ENCODE measurements around the gene FAM199X. TPM values are rescaled to one million over a fixed set of nuclear protein-coding genes. Genes with fewer than 3 reads are reported as not detected.

The FAM199X gene
- total and polyA plus RNA-seq, 9 donors, result 9.0 to 25.8 (median 18.5) TPM

- 35 to 41% (median 38%) methylated on average over 2 of the region's 2 CpGs for WGBS, 3 donors
- intact Hi-C loops (cut with DNase I), result no loop called here
- Histone ChIP-seq H3K4me1 (ENCODE audit: insufficient read depth) (no peaks in the 10 kb centered on the region), H3K36me3 (no peaks in the 10 kb centered on the region), H3K27ac (no peak overlapping the region), H3K27me3 (no peaks in the 10 kb centered on the region), H3K4me3 (no peak overlapping the region), H3K9me3 (no peaks in the 10 kb centered on the region)
- TF ChIP-seq EP300 (IDR thresholded peaks at IDR 0.05), result no peak
- TF ChIP-seq POLR2A (IDR thresholded peaks at IDR 0.05), result no peak
- no peak for TF ChIP-seq CTCF (IDR thresholded peaks at IDR 0.05)
- no peak for DNase-seq
These were observed 39.4 kb upstream of the FAM199X start for GRCh38 chrX:104126856-104127255.

- no peak for DNase-seq
- Histone ChIP-seq H3K4me1 (ENCODE audit: insufficient read depth) (no peaks in the 10 kb centered on the region), H3K9me3 (no peaks in the 10 kb centered on the region), H3K36me3 (no peaks in the 10 kb centered on the region), H3K27me3 (no peaks in the 10 kb centered on the region), H3K4me3 (no peak overlapping the region), H3K27ac (no peak overlapping the region)
- 73 to 79% (median 74%) methylated on average over 6 of the region's 6 CpGs for WGBS, 3 donors
- intact Hi-C loops (cut with DNase I), result loop anchor here in 3 of 4 donors (10.0 kb wide), 2 partner anchors 286 to 606 kb away; no protein-coding TSS in a partner anchor
- TF ChIP-seq POLR2A (IDR thresholded peaks at IDR 0.05), result no peak
- no peak for TF ChIP-seq CTCF (IDR thresholded peaks at IDR 0.05)
- TF ChIP-seq EP300 (IDR thresholded peaks at IDR 0.05), result no peak
These were observed 35.4 kb upstream of the FAM199X start for GRCh38 chrX:104130808-104131207.

GRCh38 chrX:104134583-104135261 lies 31.5 kb upstream of the FAM199X start:
- Histone ChIP-seq H3K27me3 (no peaks in the 10 kb centered on the region), H3K36me3 (no peaks in the 10 kb centered on the region), H3K4me1 (ENCODE audit: insufficient read depth) (peaks cover 2% of the 10 kb centered on the region), H3K27ac (no peak overlapping the region), H3K9me3 (no peaks in the 10 kb centered on the region), H3K4me3 (no peak overlapping the region)
- 62 to 65% (median 62%) methylated on average over 5 of the region's 5 CpGs for WGBS, 3 donors
- TF ChIP-seq POLR2A (IDR thresholded peaks at IDR 0.05) (no peak), CTCF (IDR thresholded peaks at IDR 0.05) (no peak), EP300 (IDR thresholded peaks at IDR 0.05) (no peak)
- intact Hi-C loops (cut with DNase I), result loop anchor here in 3 of 4 donors (10.0 kb wide), 2 partner anchors 290 to 610 kb away; no protein-coding TSS in a partner anchor
- no peak for DNase-seq

GRCh38 chrX:104135677-104136076 lies 30.6 kb upstream of the FAM199X start:
- Histone ChIP-seq H3K27ac (no peak overlapping the region), H3K36me3 (no peaks in the 10 kb centered on the region), H3K9me3 (no peaks in the 10 kb centered on the region), H3K4me1 (ENCODE audit: insufficient read depth) (peaks cover 3% of the 10 kb centered on the region), H3K4me3 (no peak overlapping the region), H3K27me3 (no peaks in the 10 kb centered on the region)
- intact Hi-C loops (cut with DNase I), result loop anchor here in 3 of 4 donors (10.0 kb wide), 2 partner anchors 291 to 611 kb away; no protein-coding TSS in a partner anchor
- WGBS, 3 donors, result 73 to 81% (median 79%) methylated on average over 1 of the region's 1 CpG
- DNase-seq, result no peak
- no peak for TF ChIP-seq CTCF (IDR thresholded peaks at IDR 0.05)
- no peak for TF ChIP-seq POLR2A (IDR thresholded peaks at IDR 0.05)
- TF ChIP-seq EP300 (IDR thresholded peaks at IDR 0.05), result no peak
